ENCODE results near the gene ITPKC.

GRCh38 chr19:40781140-40781539, 64.2 kb downstream of the ITPKC start:
- TF ChIP-seq POLR2A (conservative IDR thresholded peaks at IDR 0.05) (no peak), MBD2 (IDR thresholded peaks at IDR 0.05; ENCODE audit: borderline replicate concordance, low read depth) (no peak), CTCF (IDR thresholded peaks at IDR 0.05 in 2 of 3, conservative IDR thresholded peaks at IDR 0.05 in 1 of 3; ENCODE audit: insufficient read depth in 2 of 3, low read depth in 1 of 3, low read length in 3 of 3) (no peak), CHD2 (IDR thresholded peaks at IDR 0.05; ENCODE audit: low read depth, low read length) (no peak), JUNB (CRISPR knock-in tag; conservative IDR thresholded peaks at IDR 0.05) (no peak), ZNF586 (CRISPR knock-in tag; conservative IDR thresholded peaks at IDR 0.05) (no peak), ZNF384 (IDR thresholded peaks at IDR 0.05; ENCODE audit: low read depth, low read length) (no peak), ZC3H11A (IDR thresholded peaks at IDR 0.05; ENCODE audit: low read depth, low read length) (no peak), ZNF431 (CRISPR knock-in tag; IDR thresholded peaks at IDR 0.05) (no peak), PRMT5 (CRISPR knock-in tag; IDR thresholded peaks at IDR 0.05) (no peak), ZNF140 (CRISPR knock-in tag; IDR thresholded peaks at IDR 0.05) (no peak)
- TF ChIP-seq, protein P1, sequence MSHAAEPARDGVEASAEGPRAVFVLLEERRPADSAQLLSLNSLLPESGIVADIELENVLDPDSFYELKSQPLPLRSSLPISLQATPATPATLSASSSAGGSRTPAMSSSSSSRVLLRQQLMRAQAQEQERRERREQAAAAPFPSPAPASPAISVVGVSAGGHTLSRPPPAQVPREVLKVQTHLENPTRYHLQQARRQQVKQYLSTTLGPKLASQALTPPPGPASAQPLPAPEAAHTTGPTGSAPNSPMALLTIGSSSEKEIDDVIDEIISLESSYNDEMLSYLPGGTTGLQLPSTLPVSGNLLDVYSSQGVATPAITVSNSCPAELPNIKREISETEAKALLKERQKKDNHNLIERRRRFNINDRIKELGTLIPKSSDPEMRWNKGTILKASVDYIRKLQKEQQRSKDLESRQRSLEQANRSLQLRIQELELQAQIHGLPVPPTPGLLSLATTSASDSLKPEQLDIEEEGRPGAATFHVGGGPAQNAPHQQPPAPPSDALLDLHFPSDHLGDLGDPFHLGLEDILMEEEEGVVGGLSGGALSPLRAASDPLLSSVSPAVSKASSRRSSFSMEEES (CRISPR knock-in tag; IDR thresholded peaks at IDR 0.05), result no peak
- TF ChIP-seq, protein P2, sequence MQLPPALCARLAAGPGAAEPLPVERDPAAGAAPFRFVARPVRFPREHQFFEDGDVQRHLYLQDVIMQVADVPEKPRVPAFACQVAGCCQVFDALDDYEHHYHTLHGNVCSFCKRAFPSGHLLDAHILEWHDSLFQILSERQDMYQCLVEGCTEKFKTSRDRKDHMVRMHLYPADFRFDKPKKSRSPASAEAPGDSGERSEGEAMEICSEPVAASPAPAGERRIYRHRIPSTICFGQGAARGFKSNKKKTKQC (CRISPR knock-in tag; IDR thresholded peaks at IDR 0.05), result no peak
